HG03571 (cell line): Measurements from ENCODE around the gene CBX7.

Experiments
- ATAC-seq: cut with Tn5 transposase; IDR thresholded peaks from one replicate; pipeline ENCODE4 v1.9.1; 2021; ENCODE audit not compliant: unreplicated experiment

CBX7 gene

DNA sequence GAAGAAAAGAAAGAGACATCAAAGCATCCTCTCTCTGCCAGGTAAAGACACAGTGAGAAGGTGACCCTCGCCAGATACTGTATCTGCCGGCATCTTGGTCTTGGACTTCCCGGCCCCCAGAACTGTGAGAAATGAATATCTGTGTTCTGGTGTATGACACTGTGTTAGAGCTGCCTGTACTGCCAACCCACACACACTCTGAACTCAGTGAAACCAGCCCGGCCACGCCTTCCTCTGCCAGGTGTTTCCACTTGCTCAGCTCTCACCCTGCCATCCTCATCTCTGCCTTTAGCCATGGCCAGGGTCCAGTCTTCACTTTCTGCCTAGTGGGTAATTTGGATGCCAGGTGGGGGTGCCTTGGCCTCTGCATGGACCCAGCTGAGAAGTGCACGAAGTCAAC lies 24.0 kb downstream of the CBX7 start:
- ATAC-seq, result no peak

DNA sequence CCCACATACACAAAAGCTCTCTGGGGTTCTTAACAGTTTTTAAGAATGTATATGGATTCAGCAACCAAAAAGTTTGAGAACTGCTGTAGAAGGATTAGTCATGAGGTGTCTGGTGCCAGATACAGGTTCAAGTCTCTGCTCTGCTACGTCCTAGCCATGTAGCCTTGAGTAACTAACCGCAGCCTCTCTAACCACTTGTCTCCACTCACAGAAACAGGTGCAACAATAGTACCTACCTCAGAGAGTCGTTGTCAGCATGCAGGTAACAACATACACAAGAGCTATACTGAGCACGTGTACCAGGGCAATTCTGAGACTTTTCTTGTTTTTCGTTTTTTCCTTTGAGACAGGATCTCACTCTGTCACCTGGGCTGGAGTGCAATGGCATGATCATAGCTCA lies 26.9 kb downstream of the CBX7 start:
- ATAC-seq, result no peak

DNA sequence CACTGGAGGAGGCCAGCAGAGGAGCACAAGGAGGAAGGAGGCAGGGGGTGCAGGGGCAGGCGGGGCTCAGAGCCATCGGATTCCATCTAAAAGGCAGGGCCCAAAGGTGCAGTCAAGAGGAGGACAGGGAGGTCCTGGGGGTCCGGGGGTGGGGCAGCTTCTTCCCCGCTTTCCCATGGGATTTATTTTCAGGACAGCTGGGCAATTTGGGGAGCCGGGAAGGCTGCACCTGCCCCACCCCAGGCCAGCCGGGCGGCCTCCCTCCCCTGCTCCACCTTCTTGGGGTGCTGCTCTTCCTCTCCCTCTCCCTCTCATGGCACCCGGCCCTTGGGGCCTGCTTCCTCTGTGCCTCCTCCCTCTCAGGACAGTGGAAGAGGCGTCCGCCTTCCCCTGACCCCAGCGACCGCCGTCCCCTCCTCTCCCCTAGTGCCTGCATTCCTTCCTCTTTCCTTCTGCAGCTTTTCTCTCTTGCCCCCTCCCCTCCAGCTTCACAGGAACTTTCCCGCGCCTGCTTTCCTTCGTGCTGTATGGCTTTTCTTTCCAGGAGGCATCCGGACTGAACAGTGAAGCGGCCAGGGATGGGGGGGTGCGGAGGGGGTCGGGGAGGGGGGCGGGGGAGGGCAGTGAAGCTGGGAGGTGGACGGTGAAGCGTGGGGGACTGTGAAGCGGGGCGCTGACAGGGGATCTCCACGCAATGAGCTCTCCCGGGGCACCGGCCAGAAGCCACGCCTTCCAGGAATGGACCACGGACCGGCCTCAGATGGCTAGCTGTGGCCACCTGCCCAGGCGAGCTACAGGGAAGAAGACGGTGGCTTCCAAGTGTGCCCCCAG lies 28.5 kb downstream of the CBX7 start:
- no peak for ATAC-seq

DNA sequence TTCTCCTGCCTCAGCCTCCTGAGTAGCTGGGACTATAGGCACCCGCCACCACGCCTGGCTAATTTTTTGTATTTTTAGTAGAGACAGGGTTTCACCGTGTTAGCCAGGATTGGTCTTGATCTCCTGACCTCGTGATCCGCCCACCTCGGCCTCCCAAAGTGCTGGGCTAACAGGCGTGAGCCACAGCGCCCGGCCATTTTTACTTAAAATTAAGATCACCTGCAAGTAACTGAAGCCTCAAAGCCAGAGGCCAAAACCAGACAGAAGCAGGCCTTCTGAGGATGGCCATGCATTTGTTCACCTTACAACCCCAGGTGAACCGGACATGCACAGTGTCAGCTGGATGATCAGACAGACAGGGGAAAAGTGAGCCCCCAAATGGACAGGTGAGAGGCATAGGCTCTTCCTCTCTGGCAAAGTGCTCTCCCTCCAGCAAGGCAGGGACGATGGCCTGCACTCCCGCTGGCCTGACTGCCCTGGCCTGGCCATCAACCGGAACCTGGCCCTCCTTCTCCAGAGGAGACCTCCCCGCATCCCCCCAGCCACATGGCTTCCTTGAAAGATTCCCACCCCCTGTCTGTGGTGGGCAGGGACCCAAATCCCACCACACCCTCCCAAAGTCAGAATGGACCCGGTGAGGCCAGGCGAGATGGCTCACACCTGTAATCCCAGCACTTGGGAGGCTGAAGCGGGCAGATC lies 29.6 kb downstream of the CBX7 start:
- ATAC-seq, result no peak

DNA sequence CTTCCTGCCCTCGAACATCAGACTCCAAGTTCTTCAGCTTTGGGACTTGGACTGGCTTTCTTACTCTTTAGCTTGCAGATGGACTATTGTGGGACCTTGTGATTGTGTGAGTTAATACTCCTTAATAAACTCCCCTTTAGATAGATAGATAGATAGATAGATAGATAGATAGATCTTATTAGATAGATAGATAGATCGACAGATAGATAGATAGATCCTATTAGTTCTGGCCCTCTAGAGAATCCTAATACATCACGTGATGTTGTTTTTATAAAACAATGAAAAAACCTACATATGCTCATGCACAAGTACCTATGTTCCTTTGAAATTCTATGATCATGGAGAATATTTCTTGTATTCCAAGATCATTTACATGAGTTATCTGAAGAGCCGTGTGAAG lies 31.5 kb downstream of the CBX7 start:
- ATAC-seq, result no peak

DNA sequence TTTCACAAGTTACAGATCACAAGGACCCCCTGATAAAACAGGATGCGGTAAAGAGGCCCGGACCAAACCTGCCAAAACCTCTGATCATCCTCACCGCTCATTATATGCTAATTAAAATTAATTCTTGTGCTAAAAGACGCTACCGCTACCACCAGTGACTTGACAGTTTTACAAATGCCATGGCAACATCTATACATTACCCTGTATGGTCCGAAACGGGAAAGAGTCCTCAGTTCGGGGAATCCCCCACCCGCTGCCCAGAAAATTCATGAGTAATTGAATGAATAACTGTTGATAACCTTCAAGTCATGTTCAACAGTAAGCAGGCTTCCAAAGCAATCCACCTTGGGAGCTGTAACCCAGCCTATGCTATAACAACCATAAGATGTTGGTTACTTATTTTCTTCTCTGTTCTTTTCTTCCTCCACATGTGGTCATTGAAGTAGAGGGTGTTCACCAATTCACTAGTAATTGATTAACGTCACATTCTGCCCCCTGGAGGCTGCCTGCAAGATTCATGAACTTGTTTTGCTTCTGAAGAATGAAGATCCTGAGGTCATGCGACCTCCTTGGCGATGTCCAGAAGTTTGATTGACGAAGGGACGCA lies 34.8 kb downstream of the CBX7 start:
- peak; percentile 45 for ATAC-seq

DNA sequence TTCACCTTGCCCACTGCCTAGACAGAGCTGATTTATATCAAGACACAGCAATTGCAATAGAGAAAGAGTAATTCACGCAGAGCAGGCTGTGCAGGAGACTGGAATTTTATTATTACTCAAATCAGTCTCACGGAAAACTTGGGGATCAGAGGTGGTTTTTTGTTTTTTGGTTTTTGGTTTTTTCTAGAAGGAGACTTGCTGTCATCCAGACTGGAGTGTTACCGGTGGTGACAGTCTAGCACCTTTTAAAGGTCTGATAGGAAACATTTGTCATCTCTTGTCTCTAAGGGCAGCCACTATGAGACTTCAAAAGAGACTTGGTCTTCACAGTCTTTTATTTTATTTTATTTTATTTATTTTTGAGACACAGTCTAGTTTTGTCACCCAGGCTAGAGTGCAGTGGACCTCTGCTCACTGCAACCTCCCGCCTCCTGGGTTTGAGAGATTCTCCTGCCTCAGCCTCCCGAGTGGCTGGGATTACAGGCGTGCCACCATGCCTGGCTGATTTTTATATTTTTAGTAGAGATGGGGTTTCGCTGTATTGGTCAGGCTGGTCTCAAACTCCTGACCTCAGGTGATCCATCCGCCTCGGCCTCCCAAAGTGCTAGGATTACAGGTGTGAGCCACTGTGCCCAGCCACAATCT lies 36.4 kb downstream of the CBX7 start:
- ATAC-seq, result no peak

DNA sequence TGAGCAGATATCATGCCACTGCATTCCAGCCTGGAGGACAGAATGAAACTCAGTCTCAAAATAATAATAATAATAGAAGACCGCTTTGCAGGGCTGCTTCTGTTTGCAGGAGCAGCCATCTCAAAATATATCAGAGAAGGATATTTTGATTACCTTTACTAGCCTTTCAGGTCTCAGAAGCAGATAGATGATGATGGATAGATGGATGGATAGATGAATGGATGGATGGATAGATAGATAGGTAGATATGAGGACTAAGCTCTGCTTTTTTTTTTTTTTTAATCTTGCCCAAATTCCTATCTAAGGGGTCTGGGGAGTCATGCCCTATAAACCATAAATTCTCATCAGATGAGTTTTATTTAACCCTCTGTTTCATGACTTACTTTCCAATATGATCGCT lies 36.9 kb downstream of the CBX7 start:
- ATAC-seq, result no peak

DNA sequence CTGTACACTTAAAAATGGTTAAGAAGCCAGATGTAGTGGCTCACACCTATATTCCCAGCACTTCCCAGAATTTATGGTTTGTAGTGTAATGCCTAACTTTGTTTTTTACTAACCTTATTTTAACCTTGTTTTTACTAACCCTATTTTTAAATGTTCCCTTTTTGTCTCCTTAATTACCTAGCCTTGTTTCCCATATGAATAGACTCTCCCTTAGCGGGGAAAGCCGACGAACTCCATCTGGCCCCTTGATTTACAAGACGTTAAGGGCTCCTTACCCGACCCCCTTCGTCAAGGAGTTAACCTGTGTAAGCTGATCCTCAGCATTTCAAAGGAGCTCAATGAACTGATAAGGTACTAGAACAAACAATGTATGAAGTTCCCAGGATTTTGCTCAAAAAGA lies 38.4 kb downstream of the CBX7 start:
- no peak for ATAC-seq

DNA sequence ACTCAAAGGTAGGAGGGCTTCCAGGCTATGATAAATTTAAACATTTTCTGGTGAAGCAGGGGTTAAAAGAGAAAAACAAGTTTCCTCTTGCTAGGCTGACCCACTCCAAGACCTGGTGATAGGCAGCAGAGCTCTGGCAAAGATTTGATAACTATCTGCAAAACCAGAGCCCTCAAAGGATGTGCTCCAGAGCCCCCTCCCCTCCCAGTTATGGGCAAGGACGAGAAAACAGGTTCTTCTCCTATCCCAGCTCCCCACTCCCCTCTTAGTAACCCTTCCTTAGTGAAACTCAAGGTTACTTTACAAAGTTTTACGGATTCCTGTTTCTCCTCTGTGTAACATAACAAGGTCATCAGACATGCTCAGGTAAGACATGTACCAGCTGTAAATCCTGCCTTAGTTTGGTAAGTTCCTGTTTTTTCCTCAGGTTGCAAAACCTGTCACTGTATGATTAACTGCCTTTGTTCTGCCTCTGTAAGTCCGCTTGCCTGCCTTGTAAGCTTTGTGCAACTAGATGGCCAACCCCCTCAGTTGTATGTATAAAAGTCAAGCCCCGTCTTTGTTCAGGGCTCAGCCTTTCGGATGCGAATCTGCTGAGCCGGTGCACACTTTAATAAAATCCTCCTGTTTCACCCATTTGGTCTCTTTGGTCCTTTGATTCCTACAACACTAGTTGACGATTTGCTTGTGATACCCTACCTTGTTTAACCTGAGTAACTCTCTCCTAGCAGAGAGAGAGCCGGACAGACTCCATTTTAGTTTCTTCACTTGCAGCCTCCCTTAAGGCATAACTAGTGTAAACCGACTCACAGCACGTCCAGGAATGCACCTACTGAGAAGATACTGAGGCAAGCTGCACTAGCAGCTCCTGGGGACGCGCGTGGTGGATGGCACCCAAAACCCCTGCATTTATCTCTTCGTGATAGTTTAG lies 41.6 kb downstream of the CBX7 start:
- ATAC-seq, result no peak

DNA sequence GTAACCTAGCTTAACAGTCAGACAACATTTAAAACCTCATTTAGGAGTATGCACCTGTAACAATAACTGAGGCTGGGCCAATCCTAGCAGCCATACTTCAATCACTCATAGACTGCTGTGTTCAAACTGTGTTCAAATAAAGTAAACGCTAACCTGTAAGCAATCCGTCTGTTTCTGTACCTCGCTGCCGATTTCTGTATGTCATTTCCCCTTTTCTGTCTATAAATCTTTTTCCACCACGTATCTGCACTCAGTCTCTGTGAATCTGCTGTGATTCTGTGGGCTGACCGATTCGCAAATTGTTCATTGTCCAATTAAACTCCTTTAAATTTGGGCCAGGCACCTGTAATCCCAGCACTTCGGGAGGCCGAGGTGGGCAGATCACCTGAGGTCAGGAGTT lies 43.1 kb downstream of the CBX7 start:
- ATAC-seq, result no peak

DNA sequence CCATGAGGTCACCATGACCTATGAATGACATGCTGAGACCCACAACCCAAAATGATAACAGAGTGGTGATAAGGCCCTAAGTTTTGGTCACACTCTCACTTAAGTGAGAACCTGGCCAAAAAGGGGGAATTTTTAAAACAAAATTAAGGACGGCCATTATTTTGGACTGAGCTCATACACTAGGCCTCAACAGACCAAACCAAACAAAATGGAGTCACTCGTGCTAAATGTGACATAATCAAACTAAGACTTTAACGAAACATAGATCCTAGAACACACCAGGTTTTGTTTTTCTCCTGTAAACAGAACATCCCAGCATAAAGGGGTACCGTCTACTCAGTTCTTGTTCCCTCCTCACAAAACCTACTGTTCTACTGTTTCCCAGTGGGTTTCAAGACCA lies 44.0 kb downstream of the CBX7 start:
- ATAC-seq, result no peak

DNA sequence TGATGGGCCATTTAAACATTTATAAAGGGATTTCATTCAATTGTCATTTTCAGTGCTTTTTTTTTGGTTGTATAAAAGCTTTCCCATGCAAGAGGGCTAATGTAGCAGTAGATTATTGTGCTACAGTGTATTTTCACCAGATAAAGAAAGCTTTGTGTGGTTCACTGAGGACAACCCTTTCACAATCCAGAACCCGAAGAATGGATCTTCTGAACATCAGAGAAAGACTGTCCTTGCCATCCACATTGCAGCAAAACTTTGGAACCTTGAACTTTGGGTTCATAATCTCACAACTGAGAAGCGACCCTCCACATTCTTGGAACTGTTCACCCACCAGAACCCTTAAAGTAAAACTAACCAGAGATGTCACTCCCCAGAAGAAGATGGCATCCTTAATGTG lies 46.2 kb downstream of the CBX7 start:
- ATAC-seq, result no peak

DNA sequence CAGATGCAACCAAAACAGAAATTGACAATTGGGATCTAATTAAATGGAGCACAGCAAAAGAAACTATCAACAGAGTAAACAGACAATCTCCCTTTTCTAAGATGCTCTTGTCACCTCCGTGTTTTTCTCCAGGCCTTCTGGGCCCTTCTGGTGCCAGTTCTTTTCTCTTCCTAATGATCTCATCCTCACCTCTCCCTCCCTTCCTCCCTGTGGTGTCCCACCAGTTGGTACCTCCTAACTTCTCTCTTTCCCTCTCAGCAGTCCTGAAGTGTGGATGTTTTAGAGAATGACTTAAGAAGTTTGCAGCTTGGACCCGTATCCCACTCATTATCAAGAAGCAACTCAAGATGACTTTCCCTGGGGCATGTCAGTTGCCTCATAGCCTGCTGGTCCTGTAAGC lies 49.0 kb downstream of the CBX7 start:
- ATAC-seq, result no peak

DNA sequence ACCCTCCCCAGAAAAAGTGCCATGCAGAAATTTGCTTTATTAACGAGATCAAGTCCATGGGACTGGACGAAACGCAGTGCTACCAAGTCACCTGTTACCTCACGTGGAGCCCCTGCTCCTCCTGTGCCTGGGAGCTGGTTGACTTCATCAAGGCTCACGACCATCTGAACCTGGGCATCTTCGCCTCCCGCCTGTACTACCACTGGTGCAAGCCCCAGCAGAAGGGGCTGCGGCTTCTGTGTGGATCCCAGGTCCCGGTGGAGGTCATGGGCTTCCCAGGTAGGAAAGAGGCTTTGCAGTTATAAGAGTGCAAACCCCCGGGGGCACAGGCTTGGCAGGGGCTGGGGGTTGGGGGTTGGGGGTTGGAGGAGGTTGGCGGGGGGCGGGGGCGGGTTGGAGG lies 51.3 kb downstream of the CBX7 start:
- ATAC-seq, result no peak

DNA sequence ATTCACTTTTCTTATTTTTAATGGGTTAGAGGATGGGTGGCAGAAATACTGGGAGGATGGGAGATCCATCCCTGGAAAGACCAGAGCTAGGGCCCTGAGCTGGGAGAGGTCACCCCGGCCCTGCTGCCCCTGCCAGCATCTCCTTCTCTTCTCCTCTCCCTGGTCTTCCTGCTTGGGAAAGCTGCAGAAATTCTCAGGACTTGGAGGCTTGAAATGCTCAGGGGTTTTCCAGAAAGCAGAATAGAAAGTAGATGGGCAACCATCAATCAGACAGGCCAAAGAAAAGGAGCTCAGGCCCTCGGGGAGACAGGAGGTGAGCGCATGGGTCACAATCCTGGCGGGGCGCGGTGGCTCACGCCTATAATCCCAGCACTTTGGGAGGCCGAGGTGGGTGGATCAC lies 53.9 kb downstream of the CBX7 start:
- no peak for ATAC-seq

DNA sequence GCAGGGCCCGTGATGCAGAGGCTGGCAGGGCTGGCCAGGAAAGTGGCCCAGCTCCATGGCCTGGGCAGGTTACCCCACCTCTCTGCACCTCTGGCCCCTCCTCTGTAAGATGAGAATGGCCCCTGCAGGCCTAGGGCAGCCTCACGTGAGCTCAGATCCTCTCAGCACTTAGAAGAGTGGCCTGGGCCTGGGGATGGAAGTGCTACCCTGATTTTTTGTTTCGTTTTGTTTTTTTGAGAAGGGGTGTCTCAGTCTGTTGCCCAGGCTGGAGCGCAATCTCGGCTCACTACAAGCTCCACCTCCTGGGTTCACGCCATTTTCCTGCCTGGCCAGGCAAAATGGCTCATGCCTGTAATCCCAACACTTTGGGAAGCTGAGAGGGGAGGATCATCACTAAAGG lies 54.5 kb downstream of the CBX7 start:
- no peak for ATAC-seq

DNA sequence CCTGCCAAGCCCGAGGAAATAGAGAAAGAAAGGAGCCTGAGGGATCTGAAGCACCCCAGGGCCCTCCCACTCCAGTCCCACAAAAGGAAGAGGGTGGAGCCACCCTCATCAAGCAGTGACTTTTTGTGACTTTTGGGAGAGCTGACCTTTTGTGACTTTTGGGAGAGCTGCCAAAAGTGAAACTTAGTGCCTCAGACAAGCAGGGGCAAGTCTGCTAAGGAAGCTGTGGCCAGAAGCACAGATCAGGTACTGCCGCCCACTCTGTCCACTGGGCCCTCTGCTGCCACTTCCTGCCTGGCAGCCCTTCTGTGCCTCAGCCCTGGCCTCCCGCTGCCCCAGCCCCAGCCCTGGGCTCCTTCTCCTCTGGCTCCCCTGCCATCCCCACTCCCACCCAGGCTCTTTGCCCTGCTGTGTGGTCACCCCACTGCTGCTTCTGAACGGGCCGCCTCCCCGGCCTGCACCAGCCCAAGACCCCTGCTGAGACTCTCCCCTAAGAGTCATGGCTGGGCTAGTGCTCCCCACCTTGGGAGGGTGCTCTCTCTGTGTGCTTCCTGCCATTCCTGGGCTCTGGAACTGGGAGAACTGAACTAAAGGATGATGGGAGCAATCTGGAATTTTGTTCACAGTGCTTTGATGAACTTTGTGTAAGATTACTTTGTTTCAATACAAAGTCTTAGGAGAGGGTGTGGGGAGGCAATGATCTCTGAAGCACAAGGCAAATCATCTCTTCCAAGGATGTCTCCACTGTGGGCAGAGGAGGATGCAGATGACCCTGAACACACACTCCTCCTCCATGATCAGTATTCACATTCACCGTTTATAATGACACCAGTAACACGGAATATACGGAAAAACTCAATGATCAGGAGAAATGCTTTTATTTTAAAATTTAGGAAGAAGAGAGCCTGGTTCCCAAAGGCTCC lies 55.1 kb downstream of the CBX7 start, which contains the start of gene APOBEC3H:
Gene APOBEC3H (plus strand): TSS at position 147 of the 923 bp plus-strand sequence. CDS start 3,035 bp downstream, outside the sequence.
- ATAC-seq, result no peak

DNA sequence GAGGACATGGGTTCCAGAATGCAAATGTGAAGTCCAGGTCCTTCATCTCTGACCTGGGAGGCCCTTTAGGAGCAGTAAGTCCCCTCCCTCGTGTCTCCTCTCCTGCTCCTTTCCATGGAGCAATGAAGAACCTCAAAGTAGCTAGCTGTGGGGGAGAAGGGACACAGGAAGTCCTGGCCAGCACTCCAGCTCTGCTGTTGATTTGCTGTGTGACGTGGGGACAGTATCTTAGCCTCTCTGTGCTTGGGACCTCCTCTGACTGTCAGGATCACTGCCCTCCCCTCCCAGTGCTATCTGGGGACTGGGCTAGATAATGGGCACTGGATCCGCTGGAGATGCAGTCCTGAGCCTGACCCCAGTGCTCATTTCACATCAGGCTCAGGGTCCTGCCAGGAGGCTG lies 56.5 kb downstream of the CBX7 start:
- ATAC-seq, result no peak
